ENCODE data around the gene IFITM1.
A peak's percentile ranks its signal among the peaks of the same experiment; 100 is the strongest.
"Not testable (repeated sequence)": the region's sequence is repeated elsewhere in the genome, so short reads cannot be mapped to it uniquely, and the experiment has no call there.

Gene IFITM1

DNA sequence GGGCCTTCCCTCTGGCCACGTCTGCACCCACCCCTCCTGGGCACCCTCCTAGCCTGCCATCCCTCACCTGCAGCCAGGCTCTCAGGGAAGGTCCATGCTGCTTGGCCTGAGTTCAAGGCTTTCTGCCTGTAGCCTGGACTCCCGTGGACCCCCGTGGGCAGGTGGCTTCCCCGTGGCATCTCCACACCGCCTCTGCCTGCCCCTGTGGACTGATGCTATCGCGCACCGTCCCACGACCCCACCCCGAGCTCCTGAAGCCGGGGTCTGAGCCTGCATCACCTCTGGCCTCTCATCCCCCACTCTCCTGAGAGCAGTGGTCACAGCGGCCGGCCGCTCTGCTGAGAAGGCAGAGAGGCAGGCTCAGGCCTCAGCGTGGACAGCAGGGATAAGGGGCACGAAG is 19.1 kb upstream of the IFITM1 start:
- DNase-seq: no peak

DNA sequence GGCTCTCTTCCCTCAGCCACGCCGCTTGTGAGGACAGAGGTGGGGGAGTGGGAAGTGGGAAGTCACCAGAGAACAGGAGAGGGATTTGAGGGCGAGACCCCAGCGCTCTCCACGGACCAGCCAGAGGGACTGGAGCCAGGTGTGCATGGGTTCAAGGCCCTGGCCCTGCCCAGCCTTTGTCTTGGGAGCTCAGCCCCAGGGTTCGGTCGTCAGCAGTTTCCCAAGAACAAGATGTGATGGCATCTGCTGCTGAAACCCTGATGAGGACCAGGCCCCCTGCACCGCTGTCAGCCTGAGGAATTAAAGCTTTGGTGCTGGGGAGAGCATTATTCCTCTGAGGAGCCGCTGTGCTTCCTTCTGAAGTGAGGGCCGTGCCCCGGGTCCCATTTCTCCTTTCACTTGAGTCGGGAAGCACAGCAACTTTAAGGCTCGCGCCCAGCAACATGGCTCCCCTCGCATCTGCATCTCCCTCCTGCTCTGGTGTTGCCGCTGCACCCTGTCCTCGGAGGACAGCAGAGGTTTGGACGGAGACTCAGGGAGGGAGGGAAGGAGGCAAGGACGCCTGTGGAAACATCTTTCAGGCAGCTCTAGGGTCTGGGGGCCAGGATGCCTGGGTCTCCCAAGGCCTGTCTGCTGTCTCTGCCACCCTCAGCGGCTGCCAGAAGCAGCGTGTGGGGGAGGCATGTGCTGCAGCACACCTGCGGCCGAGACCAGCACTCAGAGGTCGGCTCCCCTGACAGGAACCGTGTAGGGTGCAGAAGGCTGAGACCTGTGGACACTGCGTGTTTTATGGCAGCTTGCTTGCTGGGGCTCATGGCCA is 18.3 kb upstream of the IFITM1 start:
- no peak for DNase-seq

DNA sequence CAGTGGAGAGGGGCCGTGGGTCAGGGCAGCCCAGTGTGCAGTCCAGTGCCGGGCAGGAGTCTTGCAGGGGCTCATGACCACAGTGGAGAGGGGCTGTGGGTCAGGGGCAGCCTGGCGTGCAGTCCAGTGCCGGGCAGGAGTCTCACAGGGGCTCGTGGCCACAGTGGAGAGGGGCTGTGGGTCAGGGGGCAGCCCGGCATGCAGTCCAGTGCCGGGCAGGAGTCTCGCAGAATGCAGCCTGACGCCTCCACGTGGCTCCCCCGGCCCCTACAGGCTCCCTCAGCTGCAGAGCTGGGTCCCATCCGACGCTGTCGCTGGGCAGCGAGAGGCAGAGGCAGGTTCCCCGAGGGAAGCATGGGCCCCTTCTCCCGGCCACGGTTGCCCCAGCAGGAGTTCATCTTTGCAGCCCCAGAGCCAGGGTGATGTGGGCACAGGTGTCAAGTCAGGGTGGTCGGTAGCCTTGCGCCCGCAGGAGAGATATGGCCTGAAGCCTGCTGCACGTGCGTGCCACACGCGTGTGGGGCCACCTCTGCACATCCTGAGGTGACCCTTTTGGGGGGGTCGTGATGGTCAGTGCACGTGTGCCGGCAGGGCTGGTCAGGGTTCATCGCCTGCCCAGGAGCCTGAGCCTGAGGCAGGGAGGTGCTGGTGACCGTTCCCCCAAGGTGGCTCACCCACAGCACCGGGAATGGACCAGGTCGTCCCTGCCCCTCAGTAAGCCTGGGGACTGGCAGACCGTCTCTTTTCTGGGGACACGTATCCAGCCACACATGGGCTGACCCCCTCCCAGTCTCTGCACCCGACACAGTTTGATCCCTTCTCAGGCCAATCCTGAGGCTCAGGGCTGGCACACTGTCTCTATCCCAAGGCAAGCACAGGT is 17.4 kb upstream of the IFITM1 start:
- no peak for DNase-seq

DNA sequence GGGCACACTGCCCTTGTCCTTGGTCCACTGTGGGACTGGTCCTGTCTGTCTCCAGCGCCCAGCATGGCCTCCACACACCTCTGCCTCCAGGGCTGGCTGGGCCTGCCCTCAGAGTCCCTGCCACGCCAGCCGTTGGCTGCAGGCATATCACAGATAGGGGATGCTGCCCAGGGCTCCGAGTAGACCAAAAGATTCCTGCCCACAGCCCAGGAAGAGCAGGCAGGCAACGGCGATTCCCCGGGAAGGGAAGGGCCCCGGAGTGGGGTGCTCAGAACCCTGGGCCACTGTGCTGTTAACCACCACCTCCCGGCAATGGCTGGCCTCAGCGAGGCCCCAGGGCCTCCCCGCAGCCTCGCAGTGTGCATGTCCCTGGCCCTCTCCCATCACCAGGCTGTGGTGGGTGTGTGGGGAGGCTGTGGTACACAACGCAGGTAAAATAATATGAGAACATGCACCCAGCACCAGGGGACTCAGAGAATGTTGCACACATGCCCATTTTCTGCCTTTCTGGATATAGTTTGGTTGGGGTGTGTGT is 16.7 kb upstream of the IFITM1 start:
- no peak for DNase-seq

DNA sequence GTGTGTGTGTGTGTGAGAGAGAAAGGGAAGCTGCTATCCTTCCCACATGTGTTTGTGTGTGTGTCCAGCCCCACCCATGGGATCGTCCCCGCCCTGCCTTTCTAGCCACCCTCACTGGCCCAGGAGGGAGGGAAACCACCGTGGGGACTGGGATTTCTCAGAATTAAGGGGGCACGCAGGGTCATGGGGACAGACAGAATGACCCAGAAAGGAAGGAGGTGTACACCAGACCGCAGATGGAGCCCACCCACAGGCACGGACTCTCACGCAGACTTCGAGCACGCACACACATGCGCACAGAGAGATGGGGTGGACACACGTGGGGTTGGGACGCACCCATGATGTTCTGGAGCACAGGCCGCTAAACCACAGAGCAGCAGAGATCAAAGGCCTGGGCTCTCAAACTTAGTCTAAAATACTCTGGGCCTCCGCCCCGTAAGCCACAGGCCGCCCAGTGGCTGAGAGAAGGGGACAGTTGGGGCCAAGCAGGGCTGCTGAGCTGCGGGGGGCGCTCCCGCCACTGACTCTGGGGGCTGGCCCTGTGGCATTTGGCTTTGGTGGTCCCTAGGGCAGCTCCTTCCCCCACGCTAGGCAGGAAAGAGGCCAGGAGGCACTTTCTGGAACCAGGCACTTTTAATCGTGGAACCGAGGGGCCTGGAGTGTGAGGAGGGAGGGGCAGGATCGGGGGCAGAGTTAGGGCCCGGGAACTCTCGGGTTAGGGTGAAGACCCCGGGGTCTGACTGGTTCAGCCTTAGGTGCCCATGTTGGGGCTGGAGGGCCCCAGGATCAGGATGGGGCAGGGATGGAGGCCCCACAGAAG is 16.0 kb upstream of the IFITM1 start:
- no peak for DNase-seq

DNA sequence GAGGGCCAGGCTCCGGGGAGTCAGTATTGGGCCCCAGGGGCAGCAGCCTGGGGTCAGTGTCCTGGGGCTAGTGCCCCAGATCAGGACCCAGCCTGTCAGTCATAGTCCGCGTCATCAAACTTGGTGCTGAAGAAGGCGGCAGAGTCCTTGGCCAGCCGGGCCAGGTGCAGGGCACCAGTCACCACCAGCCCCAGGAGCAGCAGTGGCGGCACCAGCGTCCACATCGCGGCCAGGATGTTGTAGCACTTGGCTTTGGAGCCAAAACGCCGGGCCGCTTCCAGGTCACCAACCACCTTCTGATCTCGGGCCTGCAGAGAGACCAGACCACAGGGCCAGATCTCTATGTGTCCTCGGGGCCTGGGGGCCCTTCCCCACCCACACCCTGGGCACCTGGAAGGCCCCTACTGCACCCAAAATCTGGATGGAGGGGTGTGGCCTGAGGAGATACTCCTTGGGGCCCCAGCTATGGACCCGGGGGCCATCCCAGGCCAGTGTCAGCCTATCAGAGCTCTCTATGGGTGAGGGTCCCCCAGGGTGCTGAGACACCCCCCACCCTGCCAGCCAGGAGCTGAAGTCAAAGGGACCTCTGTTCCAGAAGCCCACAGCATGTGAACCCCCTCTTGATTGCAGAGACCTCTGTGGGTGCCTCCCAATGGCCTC is 15.3 kb upstream of the IFITM1 start:
- no peak for DNase-seq

DNA sequence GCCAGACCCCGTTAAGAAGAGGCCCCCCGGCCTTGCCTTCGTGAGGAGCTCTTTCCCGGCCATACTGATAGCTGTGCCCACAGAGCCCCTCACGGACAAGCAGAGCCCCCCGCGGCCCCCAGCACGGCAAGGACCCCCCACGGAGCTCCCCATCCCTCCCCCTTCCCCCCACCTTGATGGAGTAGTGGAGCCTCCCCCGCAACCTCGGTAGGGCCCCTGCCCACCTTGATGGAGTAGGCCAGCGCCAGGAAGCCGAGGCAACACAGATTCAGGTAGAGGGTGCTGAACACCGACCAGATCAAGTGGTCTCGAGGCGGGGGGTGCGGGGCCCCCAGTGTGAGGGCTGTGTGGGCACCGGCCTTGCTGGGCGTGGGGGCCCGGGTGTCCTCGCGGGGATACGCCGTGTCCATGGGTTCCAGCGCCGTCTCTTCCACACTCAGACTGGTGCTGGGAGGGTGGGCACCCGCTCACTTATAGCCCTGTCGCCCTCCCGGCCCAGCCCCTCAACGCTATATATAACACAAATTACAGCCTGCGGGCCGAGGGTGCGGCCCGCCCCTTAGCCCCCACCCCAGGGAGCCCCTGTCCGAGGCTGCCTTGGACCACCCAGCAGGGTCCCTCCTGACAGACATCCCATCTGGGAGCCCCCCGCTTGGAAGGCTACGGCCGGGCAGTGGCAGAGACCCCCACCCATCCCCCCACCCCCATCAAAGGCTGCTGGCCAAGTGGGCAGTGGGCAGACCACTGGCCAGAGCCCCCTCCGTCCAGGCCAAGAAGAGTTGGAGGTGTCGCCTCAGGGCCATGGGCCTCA is 14.6 kb upstream of the IFITM1 start, which contains the start of gene IFITM5:
IFITM5 (minus strand) TSS at position 446 of the 811 bp plus-strand sequence; CDS start at position 410, 36 bp downstream.
- DNase-seq: no peak

DNA sequence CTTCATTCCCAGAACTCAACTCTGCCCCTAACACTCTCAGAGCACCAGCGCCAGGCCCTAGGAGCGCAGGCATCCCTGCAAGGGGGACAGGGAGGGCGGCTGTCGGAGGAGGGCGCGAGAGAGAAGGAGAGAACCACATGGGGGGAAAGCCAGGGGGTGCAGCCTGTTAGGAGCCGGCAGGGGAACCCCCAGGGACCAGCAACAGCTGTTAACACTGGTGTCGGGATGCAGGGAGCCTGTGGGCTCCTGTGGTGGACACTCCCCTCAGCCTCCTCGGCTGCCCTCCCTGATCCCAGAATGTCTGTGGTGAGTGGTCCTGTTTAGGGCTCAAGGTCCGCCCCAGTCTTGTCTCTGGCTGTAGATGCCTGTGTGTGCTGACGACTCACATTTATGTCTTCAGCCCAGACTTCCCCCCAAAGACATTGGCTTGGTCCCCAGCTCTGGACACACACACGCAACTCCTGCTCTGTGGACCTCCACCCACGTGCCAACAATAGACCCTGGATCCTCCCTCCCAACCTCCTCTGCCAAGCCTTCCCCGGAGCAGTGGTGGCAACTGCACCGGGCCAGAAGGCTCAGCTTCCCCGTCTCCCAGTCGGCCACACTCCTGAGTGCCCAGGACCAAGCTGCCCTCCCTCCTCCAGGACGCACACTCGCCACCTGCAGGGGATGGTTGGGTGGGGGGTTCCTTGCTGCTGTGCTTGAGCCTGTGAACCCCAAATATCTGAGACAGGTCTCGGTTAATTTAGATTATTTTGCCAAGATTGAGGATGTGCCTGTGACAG is 13.7 kb upstream of the IFITM1 start:
- peak; percentile 31 for DNase-seq

DNA sequence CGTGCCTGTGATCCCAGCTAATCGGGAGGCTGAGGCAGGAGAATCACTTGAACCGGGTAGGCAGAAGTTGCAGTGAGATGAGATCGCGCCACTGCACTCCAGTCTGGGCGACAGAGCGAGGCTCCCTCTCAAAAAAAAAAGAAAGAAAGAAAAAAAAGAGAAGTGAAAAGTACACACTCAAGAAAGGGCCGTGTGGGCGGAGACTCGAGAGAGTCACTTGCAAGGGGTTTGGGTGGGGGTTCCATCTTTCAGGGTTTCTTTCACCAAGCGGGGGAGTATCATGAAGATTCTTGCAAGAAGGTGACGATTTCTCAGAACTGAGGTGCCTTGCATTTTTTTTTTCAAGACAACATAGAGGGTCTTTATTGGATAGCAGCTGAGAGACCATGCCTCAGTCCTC is 10.5 kb upstream of the IFITM1 start:
- DNase-seq: no peak

DNA sequence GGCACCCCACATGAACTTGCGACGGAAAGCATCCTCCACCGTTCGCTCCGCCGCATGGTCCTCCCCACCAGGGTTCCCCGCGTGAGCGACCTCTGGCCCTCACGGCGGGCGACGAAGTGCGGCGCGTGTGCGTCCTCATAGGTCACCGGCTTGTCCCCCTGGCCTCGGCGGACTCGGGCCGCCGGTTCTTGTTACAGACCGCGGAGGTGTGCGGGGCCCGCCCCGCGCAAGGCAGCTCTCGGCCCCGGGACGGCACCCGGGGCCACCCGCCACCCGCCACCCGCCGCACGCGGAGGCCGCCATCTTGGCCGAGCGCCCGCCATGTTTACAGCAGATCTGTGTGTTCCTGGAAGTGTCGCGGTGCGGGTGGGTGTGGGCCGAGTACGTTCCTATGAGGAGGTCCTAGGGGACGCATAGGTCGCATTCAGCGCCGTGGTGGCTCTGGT is 9.8 kb upstream of the IFITM1 start:
- DNase-seq: no peak

DNA sequence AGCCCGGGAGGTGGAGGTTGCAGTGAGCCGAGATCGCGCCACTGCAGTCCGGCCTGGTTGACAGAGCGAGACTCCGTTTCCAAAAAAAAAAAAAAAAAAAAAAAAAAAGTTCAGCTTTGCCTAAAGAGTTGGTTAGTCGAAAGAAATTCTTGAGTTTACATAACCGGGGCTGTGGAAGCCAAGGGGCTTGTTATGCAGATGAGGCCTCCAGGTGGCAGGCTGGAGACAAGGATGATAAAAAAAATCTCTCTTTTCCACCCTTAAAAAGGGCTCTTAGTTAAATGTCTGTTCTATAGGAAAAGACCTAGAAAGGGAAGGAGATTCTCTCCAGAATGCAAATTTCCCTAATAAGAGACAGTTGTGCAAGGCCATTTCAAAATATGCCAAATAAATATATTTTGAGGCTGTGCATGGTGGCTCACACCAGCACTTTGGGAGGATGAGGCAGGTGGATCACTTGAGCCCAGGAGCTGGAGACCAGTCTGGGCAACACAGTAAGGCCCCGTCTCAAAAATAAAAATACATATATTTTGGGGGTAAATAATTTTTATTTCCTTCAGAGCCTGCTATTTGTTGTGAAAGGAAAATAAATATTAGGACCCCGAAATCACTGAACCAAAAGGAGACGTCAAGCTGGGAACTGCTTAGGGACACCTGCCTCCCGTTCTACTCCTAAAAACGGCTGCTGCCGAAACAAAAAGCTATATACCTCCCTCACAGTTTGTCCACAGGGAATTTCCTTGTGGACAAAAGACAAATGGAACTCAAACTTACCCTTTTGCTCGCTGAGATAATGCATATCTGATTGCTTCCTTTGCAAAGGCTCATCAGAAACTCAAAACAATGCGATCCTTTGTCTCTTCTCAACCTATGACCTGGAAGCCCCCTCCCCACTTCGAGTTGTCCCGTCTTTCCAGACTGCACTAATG is 8.7 kb upstream of the IFITM1 start:
- peak; percentile 48 for DNase-seq

DNA sequence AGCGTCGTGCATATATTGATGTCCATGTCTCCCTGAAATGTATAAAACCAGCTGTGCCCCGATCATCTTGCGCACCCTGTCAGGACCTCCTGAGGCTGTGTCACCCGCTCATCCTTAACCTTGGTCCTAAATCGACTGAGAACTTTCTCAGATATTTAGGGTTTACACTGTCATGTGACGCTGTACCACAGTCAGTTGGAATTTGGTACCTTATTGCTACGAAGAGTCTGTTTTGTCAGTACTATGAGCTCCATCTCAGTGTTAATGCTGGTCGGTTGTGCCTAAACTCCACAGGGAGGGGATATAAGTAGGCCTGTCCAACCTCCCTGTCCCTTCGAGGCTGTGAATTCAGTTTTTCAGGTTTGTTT is 8.0 kb upstream of the IFITM1 start:
- DNase-seq: no peak

DNA sequence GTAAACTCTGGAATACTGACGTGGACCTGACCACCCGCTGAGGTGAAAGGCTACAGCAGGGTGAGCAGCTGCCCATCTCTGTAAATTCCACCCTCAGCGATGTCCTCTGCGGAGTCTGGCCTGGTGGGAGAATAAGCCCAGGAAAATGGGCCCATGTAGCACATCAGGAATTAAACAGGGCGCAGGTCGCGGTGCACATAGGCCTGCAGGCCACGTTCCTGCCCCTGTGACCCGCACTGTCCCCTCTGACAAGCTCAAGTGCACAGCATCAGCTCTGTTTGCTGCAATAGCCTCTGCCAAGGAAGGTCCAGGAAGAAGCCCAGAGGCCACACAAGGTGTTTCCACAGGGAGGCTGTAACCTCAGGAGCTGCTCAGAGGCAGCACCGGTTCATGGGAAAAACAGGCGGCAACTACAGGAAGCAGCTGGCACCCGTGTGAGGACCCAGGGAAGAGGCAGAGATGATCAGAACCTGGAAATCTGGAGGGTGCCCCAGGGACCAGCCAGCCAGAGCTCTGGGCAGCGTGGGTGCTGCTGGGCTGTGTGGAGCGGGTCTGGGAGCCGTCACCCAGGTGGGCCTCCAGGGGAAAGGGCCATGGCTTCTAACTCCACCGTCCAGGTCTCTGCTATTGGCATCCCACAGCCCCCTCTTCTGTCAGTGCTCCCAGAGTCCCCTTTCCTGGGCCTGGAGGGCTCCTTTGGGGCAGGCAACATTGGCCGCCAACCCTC is 7.0 kb upstream of the IFITM1 start:
- DNase-seq: no peak

DNA sequence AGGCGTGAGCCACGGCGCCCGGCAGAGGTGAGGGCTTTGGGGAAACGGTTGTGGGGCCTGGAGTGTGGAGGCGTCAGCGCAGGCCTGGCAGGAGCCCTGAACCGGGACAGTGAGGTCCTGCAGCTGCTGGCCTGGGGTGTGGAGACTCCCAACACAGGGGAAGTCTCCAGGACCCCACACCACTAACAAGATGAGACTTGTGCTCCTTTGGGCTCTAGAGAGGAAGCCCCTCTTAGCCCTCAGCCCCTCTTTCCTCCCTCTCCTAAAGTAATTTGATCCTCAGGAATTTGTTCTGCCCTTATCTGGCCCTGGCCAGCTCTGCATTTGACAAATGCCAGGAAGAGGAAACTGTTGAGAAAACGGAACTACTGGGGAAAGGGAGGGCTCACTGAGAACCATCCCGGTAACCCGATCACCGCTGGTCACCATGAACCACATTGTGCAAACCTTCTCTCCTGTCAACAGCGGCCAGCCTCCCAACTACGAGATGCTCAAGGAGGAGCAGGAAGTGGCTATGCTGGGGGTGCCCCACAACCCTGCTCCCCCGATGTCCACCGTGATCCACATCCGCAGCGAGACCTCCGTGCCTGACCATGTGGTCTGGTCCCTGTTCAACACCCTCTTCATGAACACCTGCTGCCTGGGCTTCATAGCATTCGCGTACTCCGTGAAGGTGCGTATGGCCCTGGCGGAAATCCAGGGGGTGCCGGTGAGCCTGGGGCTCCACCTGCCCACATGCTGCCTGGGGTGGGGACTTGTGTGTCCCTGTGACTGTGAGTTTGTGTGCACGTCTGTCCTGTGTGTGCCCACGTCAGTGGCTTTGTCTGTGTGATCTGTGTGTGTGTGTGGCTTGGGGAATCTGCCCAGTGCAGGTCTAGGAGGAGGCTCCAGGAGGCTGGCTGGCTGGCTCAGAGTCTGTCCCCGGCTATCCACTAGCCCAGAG is 5.8 kb upstream of the IFITM1 start, which contains the start of gene IFITM2:
IFITM2 (plus strand) TSS at position 51 of the 943 bp plus-strand sequence; CDS start at position 428, 377 bp downstream.
- not testable (repeated sequence) for DNase-seq

DNA sequence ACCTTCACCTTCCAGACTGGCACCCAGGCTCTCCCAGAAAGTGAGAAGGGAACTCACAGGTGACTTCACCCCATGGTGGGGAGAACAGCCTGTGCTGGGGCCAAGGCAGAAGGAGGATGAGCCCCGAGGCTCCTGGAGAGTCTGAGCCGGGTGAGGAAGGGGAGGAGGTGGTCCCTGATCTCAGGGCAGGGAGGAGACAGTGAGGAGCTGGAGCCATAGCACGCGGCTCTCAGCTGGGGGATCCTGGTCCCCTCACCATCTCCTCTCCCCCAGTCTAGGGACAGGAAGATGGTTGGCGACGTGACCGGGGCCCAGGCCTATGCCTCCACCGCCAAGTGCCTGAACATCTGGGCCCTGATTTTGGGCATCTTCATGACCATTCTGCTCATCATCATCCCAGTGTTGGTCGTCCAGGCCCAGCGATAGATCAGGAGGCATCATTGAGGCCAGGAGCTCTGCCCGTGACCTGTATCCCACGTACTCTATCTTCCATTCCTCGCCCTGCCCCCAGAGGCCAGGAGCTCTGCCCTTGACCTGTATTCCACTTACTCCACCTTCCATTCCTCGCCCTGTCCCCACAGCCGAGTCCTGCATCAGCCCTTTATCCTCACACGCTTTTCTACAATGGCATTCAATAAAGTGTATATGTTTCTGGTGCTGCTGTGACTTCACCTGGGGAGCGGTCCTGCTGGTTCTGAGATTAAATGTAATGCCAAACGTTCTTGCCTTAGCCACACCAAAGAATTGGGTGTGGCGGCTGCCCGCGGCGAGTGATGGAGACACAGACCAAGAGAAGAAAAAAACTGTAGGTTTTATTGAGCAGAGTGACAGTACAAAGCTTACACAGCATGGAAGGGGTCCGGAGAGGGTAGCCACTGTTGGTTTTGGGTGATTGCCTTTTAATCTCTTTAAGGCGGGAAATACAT is 4.8 kb upstream of the IFITM1 start:
- DNase-seq: not testable (repeated sequence)

DNA sequence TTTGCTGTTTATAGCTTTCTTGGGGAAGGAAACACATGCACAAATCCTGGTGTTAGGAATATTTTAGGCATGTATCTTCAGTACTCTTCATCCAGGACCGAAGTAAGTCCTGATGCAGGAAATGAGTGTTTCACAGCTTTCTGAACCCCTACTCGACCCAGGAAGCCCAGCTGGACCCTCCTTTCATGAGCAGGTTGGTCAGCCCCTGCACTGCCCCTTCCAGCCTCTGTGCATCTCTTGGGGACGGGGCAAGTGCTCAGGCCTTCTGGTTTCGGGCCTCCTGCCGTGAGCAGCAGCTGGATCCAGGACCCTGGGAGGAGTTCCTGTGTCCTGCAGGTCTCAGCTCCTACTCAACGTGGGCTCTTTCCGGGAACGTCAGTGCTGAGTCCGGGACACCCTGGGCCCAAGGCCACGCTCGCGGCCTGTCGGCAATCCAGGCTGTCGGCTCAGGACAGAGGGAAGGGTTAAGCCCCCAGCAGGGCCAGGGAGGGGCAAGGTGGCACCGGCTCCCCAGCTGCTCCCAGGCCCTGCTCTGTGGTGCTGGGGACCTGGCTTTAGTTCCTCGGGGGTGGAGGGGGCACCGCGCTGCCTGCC is 3.8 kb upstream of the IFITM1 start:
- not testable (repeated sequence) for DNase-seq
